HG03097 (cell line): ENCODE data around the gene LELP1.
A peak's percentile ranks its signal among the peaks of the same experiment; 100 is the strongest.
"Not testable (repeated sequence)": the region's sequence is repeated elsewhere in the genome, so short reads cannot be mapped to it uniquely, and the experiment has no call there.

Experiments used
- ATAC-seq: cut with Tn5 transposase; IDR thresholded peaks from one replicate; pipeline ENCODE4 v1.9.1; 2021; ENCODE audit not compliant: unreplicated experiment, low FRiP score

Gene LELP1

GRCh38 chr1:153203130-153203529 lies at the start of gene LELP1:
LELP1 (plus strand) TSS chr1:153203430; CDS start chr1:153204708, 1,278 bp downstream.
- ATAC-seq = no peak

- no peak for ATAC-seq
Measured at GRCh38 chr1:153155541-153155940, 47.7 kb upstream of the LELP1 start.

- no peak for ATAC-seq
Measured at GRCh38 chr1:153168686-153169085, 34.5 kb upstream of the LELP1 start.

- ATAC-seq = no peak
Measured at GRCh38 chr1:153174624-153175023, 28.6 kb upstream of the LELP1 start.

GRCh38 chr1:153178922-153179321 lies 24.3 kb upstream of the LELP1 start:
- no peak for ATAC-seq

- ATAC-seq = no peak
Measured at GRCh38 chr1:153180556-153180955, 22.7 kb upstream of the LELP1 start.

- not testable (repeated sequence) for ATAC-seq
Measured at GRCh38 chr1:153188301-153188700, 14.9 kb upstream of the LELP1 start.

- no peak for ATAC-seq
Measured at GRCh38 chr1:153190373-153190772, 12.9 kb upstream of the LELP1 start.

- no peak for ATAC-seq
Measured at GRCh38 chr1:153192697-153193096, 10.5 kb upstream of the LELP1 start.

GRCh38 chr1:153194331-153195050 lies 8.7 kb upstream of the LELP1 start:
- ATAC-seq = no peak

- ATAC-seq = no peak
Measured at GRCh38 chr1:153195216-153195615, 8.0 kb upstream of the LELP1 start.

- ATAC-seq = no peak
Measured at GRCh38 chr1:153202006-153202405, 1.2 kb upstream of the LELP1 start.

GRCh38 chr1:153206631-153207030 lies 3.4 kb downstream of the LELP1 start:
- no peak for ATAC-seq

GRCh38 chr1:153210206-153210605 lies 7.0 kb downstream of the LELP1 start:
- ATAC-seq = no peak

GRCh38 chr1:153212201-153212600 lies 9.0 kb downstream of the LELP1 start:
- ATAC-seq = no peak

GRCh38 chr1:153213519-153213918 lies 10.3 kb downstream of the LELP1 start:
- ATAC-seq = no peak

GRCh38 chr1:153217212-153217611 lies 14.0 kb downstream of the LELP1 start, which contains the start of gene PRR9:
PRR9 (plus strand) TSS chr1:153217584; CDS start chr1:153218145, 561 bp downstream.
- ATAC-seq = no peak

GRCh38 chr1:153217744-153218416 lies 14.7 kb downstream of the LELP1 start:
- ATAC-seq = no peak

GRCh38 chr1:153220606-153221303 lies 17.5 kb downstream of the LELP1 start:
- no peak for ATAC-seq

- ATAC-seq = peak; percentile 54
Measured at GRCh38 chr1:153223040-153223891, 20.0 kb downstream of the LELP1 start.

GRCh38 chr1:153227810-153228209 lies 24.6 kb downstream of the LELP1 start:
- ATAC-seq = no peak
